HepG2 (cell line): Measurements from ENCODE around the gene RCOR3. TPM values are rescaled to one million over a fixed set of nuclear protein-coding genes. Genes with fewer than 3 reads are reported as not detected.

Source experiments
- EED ChIP-seq: sonication (generic); formaldehyde crosslinking; IDR thresholded peaks from 2 replicates; pipeline ENCODE4 v1.5.0; 2020; ENCODE audit warnings: mild to moderate bottlenecking, missing genetic modification reagents
- ERF ChIP-seq: IDR thresholded peaks from 2 replicates; pipeline ENCODE4 v1.6.1; 2018; ENCODE audit warnings: missing biosample characterization, missing genetic modification reagents
- ETS1 ChIP-seq: sonication (generic); formaldehyde crosslinking; IDR thresholded peaks from 2 replicates; pipeline ENCODE4 v1.4.0; 2020; ENCODE audit warnings: missing genetic modification reagents
- ETV6 ChIP-seq: sonication (generic); formaldehyde crosslinking; conservative IDR thresholded peaks from 2 replicates; pipeline ENCODE4 v1.4.0; 2020; ENCODE audit warnings: missing genetic modification reagents
- FOXC1 ChIP-seq: sonication (generic); formaldehyde crosslinking; IDR thresholded peaks from 2 replicates; pipeline ENCODE4 v1.8.0; 2022; ENCODE audit warnings: mild to moderate bottlenecking, missing genetic modification reagents, borderline replicate concordance
- FOXK2 ChIP-seq: fragments of 450-650 bp; IDR thresholded peaks from 2 replicates; pipeline ENCODE4 v1.6.1; 2016
- GPN1 ChIP-seq: sonication (generic); formaldehyde crosslinking; IDR thresholded peaks from 2 replicates; pipeline ENCODE4 v1.5.1; 2020; ENCODE audit warnings: missing genetic modification reagents, borderline replicate concordance
- HDAC1 ChIP-seq: sonication (generic); formaldehyde crosslinking; IDR thresholded peaks from 2 replicates; pipeline ENCODE4 v1.5.1; 2020; ENCODE audit warnings: mild to moderate bottlenecking, missing genetic modification reagents
- HNF4G ChIP-seq, 2 experiments: sonication (generic) in 1 of 2; formaldehyde crosslinking in 1 of 2; IDR thresholded peaks; 2 replicates each; pipeline versions ENCODE4 v1.4.0 to v1.6.1; 2011 to 2020; ENCODE audit warnings: borderline replicate concordance in 2 of 2, low read depth in 2 of 2, mild to moderate bottlenecking in 2 of 2, low read length in 1 of 2, missing genetic modification reagents in 1 of 2, moderate library complexity in 1 of 2
- HNRNPL ChIP-seq: fragments of 200-400 bp; formaldehyde crosslinking; IDR thresholded peaks from 2 replicates; pipeline ENCODE4 v1.6.1; 2017; ENCODE audit warnings: mild to moderate bottlenecking, low read depth, low read length
- IRX3 ChIP-seq: sonication (generic); formaldehyde crosslinking; IDR thresholded peaks from 2 replicates; pipeline ENCODE4 v1.8.1; 2023; ENCODE audit warnings: mild to moderate bottlenecking, low read depth, missing genetic modification reagents, borderline replicate concordance
- MLX ChIP-seq: IDR thresholded peaks from 2 replicates; pipeline ENCODE4 v1.6.1; 2016
- RXRA ChIP-seq: sonication (generic); formaldehyde crosslinking; IDR thresholded peaks from 2 replicates; pipeline ENCODE4 v1.5.1; 2020; ENCODE audit warnings: missing genetic modification reagents
- ZBTB33 ChIP-seq: sonication (generic); formaldehyde crosslinking; IDR thresholded peaks from 2 replicates; pipeline ENCODE4 v1.4.0; 2020; ENCODE audit warnings: missing genetic modification reagents
- ZNF17 ChIP-seq: sonication (generic); formaldehyde crosslinking; IDR thresholded peaks from 2 replicates; pipeline ENCODE4 v1.5.0; 2020; ENCODE audit warnings: mild to moderate bottlenecking, missing genetic modification reagents
- ZNF432 ChIP-seq: sonication (generic); formaldehyde crosslinking; IDR thresholded peaks from 2 replicates; pipeline ENCODE4 v1.5.0; 2020; ENCODE audit warnings: missing genetic modification reagents, mild to moderate bottlenecking, borderline replicate concordance
- ZNF451 ChIP-seq: sonication (generic); formaldehyde crosslinking; IDR thresholded peaks from 2 replicates; pipeline ENCODE4 v1.5.0; 2020; ENCODE audit warnings: mild to moderate bottlenecking, missing genetic modification reagents
- ZNF547 ChIP-seq: sonication (generic); formaldehyde crosslinking; IDR thresholded peaks from 2 replicates; pipeline ENCODE4 v1.5.1; 2020; ENCODE audit warnings: mild to moderate bottlenecking, missing genetic modification reagents
- ZNF703 ChIP-seq: sonication (generic); formaldehyde crosslinking; IDR thresholded peaks from 2 replicates; pipeline ENCODE4 v1.5.1; 2020; ENCODE audit warnings: missing genetic modification reagents, mild to moderate bottlenecking, moderate library complexity, borderline replicate concordance
- polyA plus RNA-seq, 8 experiments: library from polyadenylated mRNA; depleted of rRNA in 3 of 8; stranded (reverse) in 7 of 8; unstranded in 1 of 8; fragments of >200 nt; fragmentation: Illumina TruSeq in 4 of 8; extraction: Trizol in 4 of 8; gene quantifications; 2 replicates each; pipeline versions ENCODE4 v1.2.1 to v1.2.3, GENCODE V29; 2011 to 2016; ENCODE audit warnings: low read depth in 4 of 8, missing spikeins in 1 of 8, mixed read lengths in 1 of 8; ENCODE audit not compliant: insufficient read depth in 1 of 8
- total RNA-seq, 5 experiments: library from RNA; depleted of rRNA; stranded (reverse); fragments of >200 nt; fragmentation: Illumina TruSeq; extraction: Trizol; gene quantifications; 2 replicates each; pipeline ENCODE4 v1.2.3, GENCODE V29; 2016; ENCODE audit warnings: low read depth in 1 of 5
- TF ChIP-seq, protein P1 (sequence below): sonication (generic); formaldehyde crosslinking; conservative IDR thresholded peaks from 2 replicates; pipeline ENCODE4 v1.4.0; 2020; ENCODE audit warnings: missing genetic modification reagents
- TF ChIP-seq, protein P2 (sequence below): sonication (generic); formaldehyde crosslinking; IDR thresholded peaks from 2 replicates; pipeline ENCODE4 v1.4.0; 2020; ENCODE audit warnings: mild to moderate bottlenecking, low read depth, missing genetic modification reagents

RCOR3 gene
- total and polyA plus RNA-seq, 2 of the 13 experiments (the other 11 are each of a cell fraction or from before 2014, with no cell fraction given), result 16.8 to 31.6 TPM

GRCh38 chr1:211326528-211327345 is 67.6 kb downstream of the RCOR3 start, which contains the start of gene TRAF5 (continued):
- TF ChIP-seq, protein P1, sequence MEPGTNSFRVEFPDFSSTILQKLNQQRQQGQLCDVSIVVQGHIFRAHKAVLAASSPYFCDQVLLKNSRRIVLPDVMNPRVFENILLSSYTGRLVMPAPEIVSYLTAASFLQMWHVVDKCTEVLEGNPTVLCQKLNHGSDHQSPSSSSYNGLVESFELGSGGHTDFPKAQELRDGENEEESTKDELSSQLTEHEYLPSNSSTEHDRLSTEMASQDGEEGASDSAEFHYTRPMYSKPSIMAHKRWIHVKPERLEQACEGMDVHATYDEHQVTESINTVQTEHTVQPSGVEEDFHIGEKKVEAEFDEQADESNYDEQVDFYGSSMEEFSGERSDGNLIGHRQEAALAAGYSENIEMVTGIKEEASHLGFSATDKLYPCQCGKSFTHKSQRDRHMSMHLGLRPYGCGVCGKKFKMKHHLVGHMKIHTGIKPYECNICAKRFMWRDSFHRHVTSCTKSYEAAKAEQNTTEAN, result no peak
- no peak for TF ChIP-seq ETV6 (CRISPR knock-in tag)
- TF ChIP-seq ZNF17 (CRISPR knock-in tag), result no peak
- no peak for TF ChIP-seq ETS1
- no peak for TF ChIP-seq HNRNPL
- TF ChIP-seq HNF4G (IDR thresholded peaks at IDR 0.05; ENCODE audit: borderline replicate concordance, low read depth, low read length), result no peak
- TF ChIP-seq HNF4G (CRISPR knock-in tag; IDR thresholded peaks at IDR 0.05; ENCODE audit: borderline replicate concordance, low read depth), result no peak
- TF ChIP-seq EED (CRISPR knock-in tag), result no peak
- no peak for TF ChIP-seq FOXK2
- TF ChIP-seq ZNF432, result no peak
- no peak for TF ChIP-seq GPN1
- TF ChIP-seq ZNF451 (CRISPR knock-in tag), result no peak
- no peak for TF ChIP-seq FOXC1
- no peak for TF ChIP-seq ERF
- no peak for TF ChIP-seq ZNF703 (CRISPR knock-in tag)
- TF ChIP-seq, protein P2, sequence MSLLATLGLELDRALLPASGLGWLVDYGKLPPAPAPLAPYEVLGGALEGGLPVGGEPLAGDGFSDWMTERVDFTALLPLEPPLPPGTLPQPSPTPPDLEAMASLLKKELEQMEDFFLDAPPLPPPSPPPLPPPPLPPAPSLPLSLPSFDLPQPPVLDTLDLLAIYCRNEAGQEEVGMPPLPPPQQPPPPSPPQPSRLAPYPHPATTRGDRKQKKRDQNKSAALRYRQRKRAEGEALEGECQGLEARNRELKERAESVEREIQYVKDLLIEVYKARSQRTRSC (CRISPR knock-in tag), result no peak
- TF ChIP-seq HDAC1 (CRISPR knock-in tag), result no peak
- TF ChIP-seq RXRA, result no peak
- peak; percentile 71; the same call in 1 of the 2 replicates for TF ChIP-seq IRX3 (CRISPR knock-in tag)
- TF ChIP-seq MLX (CRISPR knock-in tag), result no peak
- TF ChIP-seq ZBTB33 (CRISPR knock-in tag), result no peak
- TF ChIP-seq ZNF547 (CRISPR knock-in tag), result no peak
